HG03565 (cell line): ENCODE data around the gene GUCD1.
"Not testable (repeated sequence)": the region's sequence is repeated elsewhere in the genome, so short reads cannot be mapped to it uniquely, and the experiment has no call there.

Experiments used
- ATAC-seq: cut with Tn5 transposase; IDR thresholded peaks from one replicate; pipeline ENCODE4 v1.9.1; 2021; ENCODE audit warnings: mild to moderate bottlenecking, moderate library complexity; ENCODE audit not compliant: unreplicated experiment

Gene GUCD1

DNA sequence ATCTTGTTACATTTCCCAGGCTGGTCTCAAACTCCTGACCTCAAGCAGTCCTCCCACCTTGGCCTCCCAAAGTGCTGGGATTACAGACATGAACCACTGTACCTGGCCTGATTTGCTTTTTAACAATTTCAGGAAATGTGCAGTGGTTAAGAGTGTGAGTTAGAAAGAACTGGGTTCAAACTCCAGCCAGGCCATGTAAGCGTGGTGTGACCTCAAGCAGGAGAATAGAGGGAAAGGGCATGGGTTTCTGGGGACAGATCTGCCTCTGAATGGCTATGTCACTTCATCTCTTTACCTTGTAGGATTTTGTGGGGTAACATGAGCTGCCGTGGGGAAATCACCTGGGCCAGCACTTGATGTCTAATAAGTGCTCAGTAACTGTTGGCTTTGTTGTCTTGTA is 10.1 kb upstream of the GUCD1 start:
- ATAC-seq, result no peak

DNA sequence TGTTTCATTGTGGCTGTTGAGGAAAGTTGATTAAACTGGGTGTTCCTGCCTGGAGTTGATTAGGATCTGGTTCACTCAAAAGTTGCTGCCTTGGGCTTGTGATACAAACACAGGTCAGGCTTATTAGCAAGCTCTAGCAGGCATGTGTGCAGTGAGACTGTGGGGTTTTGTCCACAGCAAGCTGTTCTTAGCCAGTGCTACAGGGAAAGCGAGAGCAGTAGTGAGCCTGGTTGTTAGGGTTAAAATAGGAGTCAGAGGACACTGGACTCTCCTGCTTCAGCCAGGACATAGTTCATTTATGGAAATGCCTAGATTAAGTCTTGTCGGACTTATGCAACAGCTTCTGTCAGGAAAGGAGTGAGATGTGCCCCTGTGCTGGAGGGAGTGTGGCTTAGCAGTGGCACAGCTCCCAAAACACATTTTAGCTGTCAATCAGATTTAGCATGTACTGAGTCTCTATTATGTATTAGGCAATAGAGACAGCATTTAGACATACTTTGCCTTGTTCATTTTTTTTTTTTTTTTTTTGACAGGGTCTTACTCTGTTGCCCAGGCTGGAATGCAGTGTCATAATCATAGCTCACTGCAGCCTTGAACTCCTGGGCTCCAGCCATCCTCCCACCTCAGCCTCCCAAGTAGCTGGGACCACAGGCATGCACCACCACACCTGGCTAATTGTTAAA is 9.6 kb upstream of the GUCD1 start:
- ATAC-seq, result no peak

DNA sequence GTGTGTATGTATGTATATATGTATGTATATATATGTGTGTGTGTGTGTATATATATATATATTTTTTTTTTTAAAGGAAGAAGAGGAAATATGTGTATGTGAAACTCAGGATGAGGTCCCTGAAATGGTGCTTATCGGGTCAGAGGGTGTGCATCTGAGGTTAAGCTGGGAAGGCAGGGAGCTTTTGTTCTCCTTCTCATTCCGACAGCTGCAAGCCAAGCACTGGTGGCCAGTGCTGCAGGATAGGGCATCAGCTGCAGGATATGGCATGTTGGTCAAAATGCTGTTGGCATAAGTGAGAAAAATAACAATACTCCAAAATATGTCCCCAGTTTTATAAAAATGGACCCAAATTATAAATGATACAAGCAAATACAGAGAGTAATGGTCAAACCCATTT is 8.3 kb upstream of the GUCD1 start:
- ATAC-seq, result no peak

DNA sequence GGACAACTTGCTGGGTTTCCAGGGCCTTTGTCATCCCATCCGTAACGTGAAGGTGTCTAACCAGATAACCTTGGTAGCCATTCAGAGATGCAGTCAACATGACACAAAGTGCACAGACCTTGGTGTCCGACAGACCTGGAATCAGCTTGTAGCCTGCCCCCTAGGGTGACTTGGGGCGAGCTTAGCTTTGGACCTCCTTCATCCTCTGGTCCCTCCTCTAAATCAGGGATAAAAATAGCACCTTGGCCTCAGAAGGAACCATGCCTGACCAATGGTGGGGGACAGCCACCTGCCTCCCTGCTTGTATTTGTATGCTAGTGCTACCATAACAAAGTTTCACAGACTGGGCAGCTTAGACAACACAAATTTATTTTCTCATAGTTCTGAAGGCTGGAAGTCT is 4.5 kb upstream of the GUCD1 start:
- ATAC-seq, result no peak

DNA sequence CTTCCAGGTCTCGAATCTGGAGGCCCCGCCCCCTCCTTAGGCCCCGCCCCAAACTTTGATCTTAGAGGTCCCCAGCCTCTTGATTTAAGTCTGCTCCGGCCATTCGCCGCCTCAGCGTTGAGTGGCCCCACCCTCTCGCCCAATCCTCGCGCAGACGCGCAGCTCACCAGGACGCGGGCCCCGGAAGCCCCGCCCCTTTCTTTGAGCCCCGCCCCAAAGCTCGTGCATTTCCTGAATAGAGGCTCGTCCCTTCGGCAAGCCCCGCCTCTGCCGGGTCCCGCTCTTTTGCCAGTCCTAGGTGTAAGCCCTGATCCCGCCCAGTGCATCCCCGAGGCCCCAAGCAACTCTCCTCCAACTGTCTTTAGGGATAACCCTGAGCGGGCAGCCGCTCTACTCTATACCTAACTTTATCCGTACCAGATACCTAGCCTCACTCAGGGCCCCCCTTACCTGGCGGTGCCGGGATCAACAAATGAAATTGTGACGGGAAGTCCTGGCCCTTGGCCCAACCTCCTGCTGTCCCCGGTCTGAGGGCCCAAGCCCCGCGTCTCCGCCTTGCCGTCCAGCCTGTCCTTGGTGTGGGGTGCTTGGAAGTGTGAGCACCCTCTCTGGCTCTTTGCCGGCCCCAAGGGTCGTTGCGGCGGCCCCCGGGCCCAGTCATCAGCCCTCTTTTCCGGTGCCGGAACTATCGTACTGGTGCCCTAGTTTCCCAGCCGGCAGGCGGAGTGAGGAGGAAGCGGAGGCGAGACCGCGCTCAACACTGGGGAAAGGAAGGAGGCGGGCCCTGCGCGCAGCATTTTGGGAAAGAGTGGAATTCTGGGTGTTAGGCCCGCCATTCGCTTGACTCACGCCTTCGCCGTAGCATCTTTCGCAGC is 464 bp upstream of the GUCD1 start, which contains the start of gene SNRPD3:
TSS of gene SNRPD3 (plus strand) at position 835 of the 875 bp plus-strand sequence. CDS start 1,676 bp downstream, outside the sequence.
- peak; percentile 63 for ATAC-seq

DNA sequence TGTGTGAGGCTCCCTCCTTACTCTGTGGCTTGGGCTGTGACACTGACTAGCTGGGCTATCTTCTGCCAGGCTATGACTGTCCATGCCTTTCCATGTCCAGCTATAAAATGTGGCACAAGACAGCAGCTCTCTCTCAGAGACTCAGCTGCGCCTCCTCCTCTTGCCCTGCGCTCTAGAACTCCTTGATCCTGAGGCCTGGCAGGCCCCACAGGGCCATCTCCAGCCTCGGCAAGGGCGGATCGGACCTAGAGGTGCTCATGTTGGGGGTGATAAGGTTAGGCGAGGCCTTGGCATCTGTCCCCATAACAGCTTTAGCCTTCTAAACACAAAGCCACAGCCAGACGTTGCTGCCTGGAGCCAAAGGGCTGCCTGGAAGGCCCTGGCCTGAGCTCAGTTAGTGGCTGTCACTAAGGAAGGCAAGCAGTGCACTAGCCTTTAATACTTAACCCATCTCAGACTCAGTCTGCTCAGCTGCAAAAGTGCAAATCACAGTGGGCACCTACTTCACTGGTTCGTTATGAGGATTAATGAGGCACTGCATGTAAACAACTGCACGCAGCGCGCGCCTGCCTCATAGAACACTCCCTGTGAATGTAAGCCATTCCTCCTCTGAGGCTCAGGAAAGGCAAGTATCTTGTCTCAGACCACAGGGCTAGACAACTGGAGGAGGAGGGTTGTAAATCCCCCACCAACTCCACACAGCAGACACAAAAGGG is 1.2 kb downstream of the GUCD1 start:
- no peak for ATAC-seq

DNA sequence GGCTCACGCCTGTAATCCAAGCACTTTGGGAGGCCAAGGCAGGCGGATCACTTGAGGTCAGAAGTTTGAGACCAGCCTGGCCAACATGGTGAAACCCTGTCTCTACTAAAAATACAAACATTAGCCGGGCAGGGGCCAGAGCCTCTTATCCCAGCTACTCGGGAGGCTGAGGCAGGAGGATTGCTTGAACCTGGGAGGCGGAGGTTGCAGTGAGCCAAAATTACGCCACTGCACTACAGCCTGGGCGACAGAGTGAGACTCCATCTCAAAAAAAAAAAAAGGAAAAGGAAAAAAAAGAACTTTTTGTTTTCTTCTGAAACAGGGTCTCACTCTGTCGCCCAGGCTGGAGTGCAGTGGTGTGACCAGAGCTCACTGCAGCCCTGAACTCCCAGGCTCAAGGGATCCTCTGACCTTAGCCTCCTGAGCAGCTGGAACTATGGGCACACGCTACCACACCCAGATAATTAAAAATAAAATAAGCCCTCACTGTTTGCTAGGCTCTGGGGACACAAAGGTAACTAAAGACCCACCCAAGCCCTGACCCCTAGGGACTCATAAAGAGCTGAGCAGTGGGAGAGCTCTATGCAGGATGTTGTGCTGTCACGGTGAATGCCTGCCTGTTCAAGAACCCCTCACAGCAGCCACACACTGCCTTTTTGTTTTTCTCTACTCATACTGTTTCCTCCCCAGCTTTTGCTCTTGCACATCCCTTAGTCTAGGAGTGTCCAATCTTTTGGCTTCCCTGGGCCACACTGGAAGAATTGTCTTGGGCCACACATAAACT is 2.2 kb downstream of the GUCD1 start:
- not testable (repeated sequence) for ATAC-seq

DNA sequence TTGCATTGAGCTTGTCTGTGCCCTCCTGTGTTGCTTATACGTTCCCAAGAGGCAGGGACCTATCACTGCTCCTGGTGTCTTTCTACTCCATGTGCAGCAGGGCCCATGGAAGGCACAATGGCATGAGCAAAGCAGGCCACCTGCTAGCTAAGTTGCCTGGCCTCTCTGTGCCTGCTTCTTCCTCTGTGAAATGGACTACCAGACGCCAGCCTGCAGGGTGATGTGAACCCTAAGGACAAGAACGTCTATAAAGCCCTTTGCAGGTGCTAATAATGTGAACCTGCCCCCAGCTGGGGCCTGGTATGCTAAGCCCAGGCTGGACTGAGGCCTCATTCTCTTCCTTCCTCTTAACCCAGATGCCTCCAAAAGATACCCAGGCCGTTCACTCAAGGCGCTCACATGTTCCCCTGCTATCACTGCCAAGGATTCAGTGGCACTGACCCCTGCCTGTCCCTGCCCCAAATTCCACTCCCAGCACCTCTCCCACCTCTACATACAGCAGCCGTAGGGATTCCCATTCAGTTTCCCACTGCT is 4.0 kb downstream of the GUCD1 start:
- ATAC-seq, result no peak

DNA sequence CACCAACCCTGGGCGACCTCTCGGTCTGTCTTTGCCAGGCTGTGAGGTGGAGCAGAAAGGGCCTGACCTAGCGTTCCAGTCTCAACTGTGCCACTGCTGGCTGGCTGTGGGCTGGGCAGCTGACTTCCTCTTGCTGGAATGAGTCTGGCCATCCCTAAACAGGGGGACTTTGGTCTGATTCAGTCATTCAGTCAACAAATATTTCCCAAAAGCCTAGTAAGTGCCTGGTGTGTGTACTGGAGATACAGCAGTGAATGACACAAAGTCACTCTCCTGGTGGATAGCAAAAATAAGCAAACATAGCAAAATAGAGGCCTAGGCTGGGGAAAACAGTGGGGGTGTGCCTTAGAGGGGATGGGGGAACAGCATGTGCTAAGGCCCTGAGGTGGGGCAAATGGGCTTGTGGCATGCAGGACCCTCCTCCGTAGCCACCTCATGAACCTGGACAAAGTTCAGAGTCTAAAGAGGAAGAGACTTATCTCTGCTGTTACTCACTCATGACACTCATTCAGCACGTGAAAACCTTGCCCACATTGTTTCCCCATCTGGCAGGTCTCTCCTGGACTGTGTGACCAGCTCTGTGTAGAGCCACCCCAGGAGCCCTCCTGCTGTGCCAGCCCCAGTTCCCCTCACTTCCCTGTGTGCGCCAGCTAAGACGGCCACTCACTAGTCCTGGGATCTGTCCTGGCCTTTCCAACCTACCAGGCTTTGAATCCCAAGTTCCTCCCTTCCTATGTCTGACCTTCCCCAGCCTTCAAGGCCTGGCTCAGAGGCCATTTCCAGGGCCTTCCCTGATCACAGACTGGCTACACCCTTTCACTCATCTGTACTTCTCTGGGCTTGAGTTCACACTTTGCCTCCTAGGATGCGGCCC is 4.7 kb downstream of the GUCD1 start:
- ATAC-seq, result no peak

DNA sequence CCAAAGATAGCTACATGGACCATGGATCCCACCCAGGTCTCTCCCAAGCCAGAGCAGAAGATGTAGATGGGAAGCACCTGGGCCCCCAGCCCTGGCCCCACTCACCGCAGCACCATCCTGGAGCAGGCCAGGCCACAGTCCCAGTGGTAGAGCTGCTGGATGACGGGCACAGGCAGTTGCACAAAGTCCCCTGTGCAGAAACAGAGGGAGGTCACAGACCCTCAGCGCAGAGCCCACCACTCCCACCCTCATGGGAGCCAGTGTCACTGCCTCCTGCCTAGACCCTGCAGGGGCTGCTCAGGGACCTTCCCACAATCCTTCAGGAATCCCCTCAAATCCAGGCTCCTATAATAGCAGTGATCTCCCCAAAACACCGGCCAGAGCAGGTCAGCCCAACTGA is 6.1 kb downstream of the GUCD1 start:
- ATAC-seq, result no peak

DNA sequence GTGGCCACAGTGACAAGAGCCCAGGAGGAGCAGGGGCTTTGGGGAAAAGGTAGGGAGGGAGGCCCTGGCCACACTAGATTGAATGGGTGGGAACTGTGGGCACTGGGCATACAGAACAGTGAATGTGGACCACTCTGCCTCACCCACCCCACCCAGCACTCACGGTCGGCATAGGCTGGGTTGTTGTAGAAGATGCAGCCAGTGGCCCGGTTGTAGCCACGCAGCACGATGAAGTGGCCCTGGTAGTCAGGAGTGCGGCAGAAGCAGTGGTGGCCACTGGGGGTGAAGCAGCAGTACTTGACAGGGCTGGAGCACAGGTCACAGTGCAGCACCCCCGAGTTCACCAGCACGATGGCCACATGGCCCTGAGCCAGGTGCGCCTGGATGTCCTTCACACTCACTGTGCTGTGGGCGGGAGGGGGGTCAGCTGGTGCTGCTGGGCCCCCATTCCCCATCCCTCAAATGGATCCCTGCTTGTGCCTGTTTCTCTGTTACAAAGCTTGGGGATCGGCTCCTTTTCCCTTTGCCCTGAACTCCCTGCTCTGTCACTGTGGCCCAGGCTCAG is 11.2 kb downstream of the GUCD1 start:
- no peak for ATAC-seq

DNA sequence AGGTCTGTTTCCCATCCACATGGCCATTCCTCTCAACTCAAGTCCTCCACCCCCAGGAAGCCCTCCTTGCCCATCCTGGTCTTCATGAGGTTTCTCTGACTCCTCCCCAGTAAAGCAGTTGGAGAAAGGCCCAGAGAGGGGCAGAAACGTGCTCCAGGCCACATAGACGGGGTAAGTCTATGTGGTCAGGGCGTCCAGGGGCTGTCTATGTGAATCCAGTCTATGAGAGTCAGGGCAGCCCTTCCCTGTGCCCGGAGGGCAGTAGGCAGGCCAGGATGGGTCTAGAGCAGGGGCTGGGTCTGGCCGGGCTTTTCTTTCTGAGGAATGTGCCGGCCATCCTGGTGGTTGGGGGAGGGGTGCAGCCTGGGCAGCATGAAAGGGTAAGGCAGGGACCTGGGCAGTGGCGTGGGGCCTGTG is 11.7 kb downstream of the GUCD1 start:
- ATAC-seq, result no peak

DNA sequence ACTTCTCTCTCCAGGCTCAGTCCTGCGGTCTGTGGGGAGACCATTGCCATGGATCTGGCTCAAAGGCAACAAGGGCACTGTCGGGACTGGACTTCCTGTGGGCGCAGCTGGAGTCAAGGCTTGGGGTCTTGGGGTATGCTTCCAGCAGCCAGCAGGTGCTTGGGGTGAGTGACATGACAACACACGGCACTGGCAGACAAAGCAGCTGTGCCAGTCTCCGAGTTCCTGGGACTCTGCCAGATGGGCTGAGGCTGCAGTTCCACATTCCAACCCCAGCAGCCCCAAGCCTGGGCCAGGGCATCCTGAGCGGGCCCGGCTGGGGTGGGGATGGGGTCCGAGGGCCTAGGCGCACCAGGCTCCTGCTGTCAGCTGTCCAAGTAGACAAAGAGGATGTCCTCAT is 12.3 kb downstream of the GUCD1 start:
- no peak for ATAC-seq

DNA sequence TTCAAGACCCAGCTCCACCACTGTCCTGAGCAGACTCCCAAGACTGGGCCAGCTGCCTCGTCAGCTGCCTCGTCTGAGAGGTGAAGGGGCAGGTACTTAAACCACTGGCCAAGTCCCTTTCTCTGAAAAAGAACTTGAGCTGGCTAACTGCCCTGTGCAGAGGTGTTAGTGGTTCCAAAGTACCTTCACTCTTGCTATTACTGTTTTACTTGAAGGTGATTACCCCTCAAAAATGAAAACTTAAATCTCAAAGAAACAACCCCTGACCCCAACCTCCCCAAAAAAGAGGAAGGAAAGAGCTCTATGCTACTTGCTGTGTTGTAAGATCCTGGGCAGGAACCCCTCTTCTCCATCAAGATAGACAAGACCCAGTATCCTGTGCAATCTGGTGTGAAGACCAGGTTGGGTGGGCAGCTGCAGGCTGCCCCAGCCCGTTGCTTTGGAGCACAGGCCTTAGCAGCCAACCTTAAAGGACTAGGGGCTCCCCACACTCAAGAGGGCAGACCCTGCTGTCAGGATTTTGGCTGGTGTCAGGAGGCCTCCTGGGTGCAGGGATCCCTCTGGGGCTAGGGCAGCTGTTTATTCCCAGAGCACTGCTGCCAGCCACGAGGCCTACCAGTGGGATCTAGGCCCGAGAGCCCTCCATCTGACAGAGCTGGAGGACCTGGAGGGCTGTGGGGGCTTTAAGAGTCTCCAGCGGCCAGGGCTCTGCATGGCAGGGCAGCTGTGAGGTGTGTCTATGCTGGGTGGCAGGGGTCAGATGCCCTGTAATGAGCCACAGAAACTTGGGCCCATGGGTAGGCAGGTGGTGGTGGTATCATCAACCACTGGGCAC is 13.0 kb downstream of the GUCD1 start:
- ATAC-seq, result no peak

DNA sequence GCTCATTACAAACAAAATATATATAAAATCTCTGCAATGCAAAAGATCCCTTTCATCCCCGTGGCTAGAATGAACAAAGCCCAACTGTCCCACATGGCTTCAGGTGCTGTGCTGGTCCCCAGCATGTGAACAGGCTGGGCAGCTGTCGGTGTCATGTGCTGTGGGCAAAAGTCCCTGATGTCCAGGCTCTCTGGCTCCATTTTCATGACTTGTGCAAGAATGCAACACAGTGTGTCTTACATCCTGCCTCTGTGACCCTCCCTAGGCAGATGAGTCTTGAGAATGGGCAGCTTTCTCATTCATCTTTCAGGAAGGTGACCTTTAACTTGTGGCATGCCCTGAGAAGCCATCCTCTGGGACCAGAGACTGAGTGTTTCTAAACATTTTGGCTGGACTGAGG is 14.5 kb downstream of the GUCD1 start:
- ATAC-seq, result no peak

DNA sequence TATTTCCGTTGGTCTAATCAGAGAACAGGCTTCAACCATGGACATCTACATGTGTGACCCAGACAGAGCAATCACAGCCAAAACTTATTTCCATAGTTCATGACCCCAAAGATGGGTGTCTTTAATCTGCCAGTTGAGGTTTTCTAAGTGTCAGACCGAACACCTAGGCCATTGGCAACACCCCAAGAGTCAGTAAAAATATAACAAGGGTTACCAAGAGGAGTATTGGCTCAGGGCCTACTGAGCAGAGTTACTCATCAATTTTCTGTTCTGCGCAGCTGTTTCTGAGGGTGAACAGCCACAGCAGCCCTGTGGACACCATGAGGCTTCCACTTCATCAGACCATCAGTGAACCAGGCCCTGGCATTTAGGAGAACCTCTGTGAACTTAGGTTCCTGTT is 18.8 kb downstream of the GUCD1 start:
- ATAC-seq, result no peak

DNA sequence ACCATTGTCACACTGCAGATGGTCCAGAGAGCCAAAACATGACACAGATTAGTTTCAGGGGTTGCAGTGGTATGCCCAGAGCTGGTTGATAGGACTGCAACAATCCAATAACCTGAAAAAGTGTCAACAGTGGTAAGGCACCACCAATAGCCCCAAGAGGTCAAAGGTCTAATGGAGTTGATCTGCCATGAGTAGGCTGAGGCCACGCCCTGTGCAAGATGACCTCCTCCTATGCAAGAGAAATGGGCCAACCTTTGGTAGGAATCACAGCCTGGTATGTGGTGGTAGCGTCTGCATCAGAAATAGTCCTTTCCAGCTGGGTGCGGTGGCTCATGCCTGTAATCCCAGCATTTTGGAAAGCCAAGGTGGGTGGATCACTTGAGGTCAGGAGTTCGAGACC is 19.6 kb downstream of the GUCD1 start:
- no peak for ATAC-seq

DNA sequence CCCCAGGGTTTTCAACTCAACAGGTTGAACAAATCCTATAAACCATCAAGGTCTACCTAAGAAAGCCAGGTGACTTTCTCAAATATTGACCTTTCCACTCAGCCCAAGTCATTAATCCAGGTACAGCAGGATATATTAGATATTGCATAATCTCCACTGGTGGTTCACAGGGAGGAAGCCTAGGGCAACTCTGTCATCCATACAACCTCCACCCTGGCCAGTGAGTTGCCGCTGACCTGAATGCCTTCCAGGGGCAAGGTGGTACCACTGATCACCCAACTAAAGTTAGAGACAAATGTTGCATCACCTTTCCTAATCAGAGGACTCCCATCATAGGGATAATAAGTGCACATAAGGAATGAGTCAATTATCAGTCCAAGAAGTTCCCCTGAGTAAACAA is 22.9 kb downstream of the GUCD1 start:
- ATAC-seq, result no peak
